ENCODE measurements around the gene ANKEF1. TPM values are rescaled to one million over a fixed set of nuclear protein-coding genes. Genes with fewer than 3 reads are reported as not detected.

The ANKEF1 gene
- total RNA-seq, 1 experiment from 2014 or later: 1.2 TPM

DNA sequence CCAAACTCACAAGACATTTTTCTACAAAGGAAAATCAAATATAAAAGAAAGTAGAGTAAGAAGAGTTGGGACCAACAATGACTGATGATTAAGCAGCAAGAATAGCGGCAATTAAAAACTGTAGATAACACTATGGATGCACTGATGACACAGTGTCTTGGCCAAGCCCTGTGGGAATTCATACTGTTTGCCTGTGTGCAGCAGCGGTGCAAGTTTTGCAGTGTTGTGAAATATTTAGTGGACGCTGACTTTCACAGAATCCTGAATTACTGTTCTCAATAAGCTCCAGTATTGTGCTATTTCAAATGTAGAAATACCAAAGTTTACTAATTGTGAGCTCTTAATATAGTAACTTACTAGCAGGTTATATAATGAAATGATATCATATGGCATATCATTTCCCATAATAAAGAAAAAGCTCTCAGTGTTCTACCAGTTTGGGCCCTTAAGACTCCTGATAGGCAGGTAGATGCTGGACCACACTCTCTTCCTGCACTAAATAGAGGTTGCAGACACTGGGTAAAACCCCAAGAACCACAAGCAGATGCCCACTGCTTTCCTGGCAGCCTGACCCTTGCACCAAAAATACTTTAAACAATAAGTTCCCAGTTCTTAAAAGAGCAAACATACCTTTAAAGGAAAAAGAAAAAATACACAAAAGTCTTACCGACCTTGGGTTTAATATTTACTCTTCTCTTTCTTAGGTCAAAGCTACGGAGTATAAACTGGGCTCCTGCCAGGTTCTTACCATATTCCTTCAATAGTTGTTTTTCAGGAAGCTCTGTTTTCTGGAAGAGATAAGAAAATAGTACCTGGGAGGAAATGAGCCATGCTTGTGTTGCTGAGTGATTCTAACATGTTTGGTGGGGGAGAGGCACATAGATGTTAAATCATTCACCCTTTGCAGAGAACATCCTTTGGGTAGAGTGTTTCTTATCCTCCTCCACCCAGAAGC, 41.6 kb downstream of the ANKEF1 start:
- in situ Hi-C loops (cut with HindIII; ENCODE audit: low sequenced_read_pairs): no loop called here
- DNase-seq (ENCODE audit: low spot score): no peak

DNA sequence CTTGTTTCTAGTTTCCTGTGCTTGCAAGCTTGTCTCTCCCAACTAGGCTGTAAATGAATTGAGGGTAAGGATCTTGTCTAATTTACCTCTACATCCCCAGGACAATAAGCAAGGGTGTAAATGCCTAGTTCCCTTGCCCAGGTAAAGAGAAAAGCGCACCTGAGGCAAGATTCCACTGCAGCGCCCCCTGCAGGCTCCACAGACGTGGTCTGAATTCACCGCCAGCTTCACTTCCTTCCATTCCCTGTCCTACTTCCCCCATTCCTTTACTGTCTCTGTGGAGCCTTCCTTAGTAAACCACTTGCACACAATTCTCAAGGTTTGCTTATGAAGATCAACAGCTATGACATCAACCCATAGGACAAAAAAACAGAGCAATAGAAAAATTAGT, 42.3 kb downstream of the ANKEF1 start:
- no peak for DNase-seq (ENCODE audit: low spot score)
- in situ Hi-C loops (cut with HindIII; ENCODE audit: low sequenced_read_pairs): no loop called here

DNA sequence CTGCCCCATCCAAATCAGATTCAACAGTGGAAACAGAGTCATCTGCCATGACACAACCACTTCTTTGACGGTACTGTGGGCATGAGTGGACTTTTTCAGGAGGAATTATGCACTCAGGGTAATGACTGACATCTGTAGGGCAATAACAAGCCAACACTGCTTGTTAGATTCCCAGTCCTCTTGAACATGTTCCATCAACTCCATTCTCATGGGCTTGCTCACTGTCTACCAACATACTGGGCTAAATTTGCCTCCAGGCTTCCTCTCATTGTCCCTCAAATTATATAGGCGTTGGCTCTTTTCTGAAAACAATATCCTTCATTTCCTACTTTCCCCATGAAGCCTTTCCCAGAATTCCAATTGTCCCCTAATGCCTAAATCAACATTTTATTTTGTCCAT, 43.1 kb downstream of the ANKEF1 start:
- no peak for DNase-seq (ENCODE audit: low spot score)
- in situ Hi-C loops (cut with HindIII; ENCODE audit: low sequenced_read_pairs): no loop called here

DNA sequence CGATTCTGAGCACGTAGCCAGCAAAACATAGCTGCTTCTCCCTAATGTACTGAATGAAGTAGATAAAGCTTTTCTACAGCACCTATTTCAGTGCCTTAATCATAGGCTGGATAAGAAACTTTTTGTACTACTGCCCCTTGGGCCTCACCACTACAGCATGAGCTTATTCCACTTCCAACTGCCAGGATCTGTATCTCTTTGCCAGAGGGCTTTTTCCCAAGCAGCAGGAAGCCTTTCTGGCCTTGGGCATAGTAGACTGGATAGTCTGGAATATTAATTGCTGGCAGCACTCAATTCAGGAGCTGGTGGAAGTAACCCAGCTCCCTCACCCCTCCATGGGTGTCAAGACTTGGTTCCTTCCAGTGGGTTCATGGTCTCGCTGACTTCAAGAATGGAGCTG, 43.6 kb downstream of the ANKEF1 start:
- peak; percentile 44 for DNase-seq (ENCODE audit: low spot score)
- in situ Hi-C loops (cut with HindIII; ENCODE audit: low sequenced_read_pairs): no loop called here

GRCh38 chr20:10079964-10080363, 45.2 kb downstream of the ANKEF1 start:
- no peak for DNase-seq (ENCODE audit: low spot score)
- in situ Hi-C loops (cut with HindIII; ENCODE audit: low sequenced_read_pairs): no loop called here

DNA sequence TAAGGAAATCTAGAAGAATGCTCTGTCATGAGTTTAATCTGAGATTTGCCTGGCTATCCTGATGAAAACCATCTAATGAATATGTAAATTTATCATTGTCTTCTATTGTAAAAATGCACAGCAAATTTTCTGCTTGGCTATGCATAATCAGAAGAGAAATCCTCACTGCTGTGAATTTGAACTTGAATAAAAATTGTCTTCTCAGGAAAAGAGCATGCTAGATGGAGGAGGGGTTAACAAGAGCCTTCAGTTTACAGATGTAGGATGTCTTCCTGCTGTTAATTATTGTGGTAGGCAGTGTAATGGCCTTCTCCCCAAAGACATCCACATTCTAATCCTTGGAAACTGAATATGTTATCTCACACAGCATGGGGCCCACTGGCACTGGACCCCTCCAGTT, 45.8 kb downstream of the ANKEF1 start:
- DNase-seq (ENCODE audit: low spot score): no peak
- in situ Hi-C loops (cut with HindIII; ENCODE audit: low sequenced_read_pairs): no loop called here

DNA sequence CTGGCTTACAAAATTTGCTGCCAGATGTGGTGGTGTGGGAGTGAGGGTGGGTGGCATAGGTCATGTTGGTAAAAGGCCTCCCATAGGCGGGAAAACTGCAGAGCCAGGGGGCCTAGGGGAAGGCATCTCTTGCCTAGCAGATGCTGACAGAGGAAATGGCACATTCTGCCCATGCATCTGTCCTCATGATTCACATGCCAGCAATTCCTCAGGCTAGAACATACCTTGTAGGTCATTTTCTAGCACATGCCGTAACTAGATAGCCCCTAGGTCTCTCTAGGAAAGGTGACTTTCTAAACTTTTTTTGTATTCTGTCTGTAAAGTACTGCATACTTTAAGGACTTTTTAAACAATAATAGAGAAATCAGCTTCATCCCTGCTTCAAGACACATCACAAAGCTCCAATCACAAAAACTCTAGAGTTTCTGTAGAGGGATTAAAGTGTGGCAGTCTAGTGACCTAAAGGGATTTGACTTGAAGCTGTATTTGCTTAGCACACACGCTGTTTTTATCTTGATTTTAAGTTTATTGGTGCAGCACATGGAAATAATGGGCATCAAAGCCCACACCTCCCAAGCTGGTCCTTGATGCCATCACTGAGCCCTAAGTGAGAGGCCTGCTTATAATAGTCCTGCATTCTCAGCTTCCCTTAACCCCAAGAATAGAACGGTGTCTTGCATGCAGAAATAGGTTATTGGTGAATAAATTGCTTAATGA, 55.2 kb downstream of the ANKEF1 start:
- DNase-seq (ENCODE audit: low spot score): no peak
- in situ Hi-C loops (cut with HindIII; ENCODE audit: low sequenced_read_pairs): no loop called here

GRCh38 chr20:10090588-10091166, 55.9 kb downstream of the ANKEF1 start:
- DNase-seq (ENCODE audit: low spot score): peak; percentile 90
- in situ Hi-C loops (cut with HindIII; ENCODE audit: low sequenced_read_pairs): no loop called here

DNA sequence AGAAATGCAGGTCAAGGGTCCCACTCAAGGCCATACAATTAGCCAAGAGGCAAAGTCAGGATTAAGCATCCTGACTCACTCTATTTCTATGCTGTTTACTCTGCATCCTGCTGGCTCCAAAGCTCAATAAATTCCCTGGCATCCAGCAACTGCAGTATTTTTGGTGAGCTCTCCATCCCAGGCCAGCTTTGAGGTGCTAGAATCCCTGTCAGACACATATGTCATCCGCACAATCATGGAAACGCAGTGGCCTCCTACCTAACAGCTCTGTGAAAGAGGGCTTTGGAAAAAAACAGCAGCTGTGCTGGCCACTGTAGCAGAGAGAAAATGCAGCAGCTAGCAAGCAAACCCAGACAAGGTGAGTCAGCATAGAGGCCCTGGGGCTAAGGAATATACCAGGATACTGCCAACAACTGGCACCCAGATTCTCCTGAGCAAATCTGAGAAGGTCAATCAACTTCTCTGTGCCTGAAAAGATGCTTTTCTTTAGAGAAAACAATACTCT, 58.4 kb downstream of the ANKEF1 start:
- peak; percentile 80 for DNase-seq (ENCODE audit: low spot score)
- in situ Hi-C loops (cut with HindIII; ENCODE audit: low sequenced_read_pairs): no loop called here

DNA sequence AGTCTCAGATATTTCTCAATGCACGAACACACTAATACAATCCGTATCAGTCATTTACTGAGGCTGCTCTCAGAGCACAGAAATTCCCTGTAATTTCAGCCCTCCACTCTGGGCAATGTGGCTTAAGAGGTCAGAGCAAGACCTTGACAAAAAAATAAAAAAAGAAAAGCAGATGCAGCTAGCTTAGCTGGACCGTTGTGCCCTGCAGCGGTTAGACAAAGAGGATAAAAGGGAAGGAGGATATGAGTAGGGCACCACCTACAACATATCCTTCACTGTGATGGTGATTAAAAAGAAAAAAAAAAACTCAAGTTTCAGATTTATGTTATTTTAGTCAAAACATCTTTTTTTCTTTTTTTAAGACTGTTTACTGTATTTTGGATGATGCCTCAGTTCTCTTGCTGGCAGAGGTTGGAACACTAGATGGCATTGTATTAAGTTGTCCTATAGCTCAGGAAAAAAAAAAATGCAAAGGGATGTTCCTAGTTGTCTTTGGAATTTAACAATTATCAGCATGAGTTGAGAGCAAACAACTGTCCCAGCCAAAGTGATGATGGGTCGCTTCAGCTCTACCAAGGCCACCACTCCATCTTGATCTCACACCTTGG, 59.9 kb downstream of the ANKEF1 start:
- in situ Hi-C loops (cut with HindIII; ENCODE audit: low sequenced_read_pairs): no loop called here
- DNase-seq (ENCODE audit: low spot score): peak; percentile 31

- in situ Hi-C loops (cut with HindIII; ENCODE audit: low sequenced_read_pairs): no loop called here
- DNase-seq (ENCODE audit: low spot score): no peak
Measured at GRCh38 chr20:10096790-10097189, 62.0 kb downstream of the ANKEF1 start.

DNA sequence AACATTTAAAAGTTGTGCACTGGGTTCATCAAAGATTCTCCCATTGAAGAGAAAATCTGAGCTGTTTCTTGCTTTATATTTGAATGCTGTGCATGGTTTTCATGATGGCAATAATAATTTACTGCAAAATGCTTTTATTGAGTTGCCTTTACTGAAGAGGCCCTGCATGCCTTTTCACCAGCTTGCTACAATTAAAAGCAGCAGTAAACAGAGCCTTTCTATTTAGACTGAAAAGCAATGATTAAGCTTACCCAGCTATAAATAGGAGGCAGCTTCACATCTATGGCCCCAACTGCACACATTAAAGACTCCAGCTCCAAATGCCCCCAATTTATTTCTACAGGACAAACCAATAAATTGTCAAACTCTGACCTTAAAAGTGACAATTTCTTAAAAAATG, 70.3 kb downstream of the ANKEF1 start:
- in situ Hi-C loops (cut with HindIII; ENCODE audit: low sequenced_read_pairs): no loop called here
- DNase-seq (ENCODE audit: low spot score): no peak

Other genes starting within 250 kb of the ANKEF1 start
- gene PAK5, start 195.9 kb upstream of the ANKEF1 start, total RNA-seq (2014; rRNA removed; shearing (Covaris generic)): not detected in 2 replicates
- not detected in 2 replicates for gene SNAP25, start 183.8 kb downstream of the ANKEF1 start, total RNA-seq (2014; rRNA removed; shearing (Covaris generic))

Measured in G401 (cell line).